Inferior parietal cortex (tissue), 1 donor: ENCODE results near the gene SHC1.

Experiments used
- DNase-seq: peaks from one replicate; pipeline ENCODE4 v3.0.0-alpha.2; 2016; ENCODE audit errors: extremely low spot score

The SHC1 gene, protein sequence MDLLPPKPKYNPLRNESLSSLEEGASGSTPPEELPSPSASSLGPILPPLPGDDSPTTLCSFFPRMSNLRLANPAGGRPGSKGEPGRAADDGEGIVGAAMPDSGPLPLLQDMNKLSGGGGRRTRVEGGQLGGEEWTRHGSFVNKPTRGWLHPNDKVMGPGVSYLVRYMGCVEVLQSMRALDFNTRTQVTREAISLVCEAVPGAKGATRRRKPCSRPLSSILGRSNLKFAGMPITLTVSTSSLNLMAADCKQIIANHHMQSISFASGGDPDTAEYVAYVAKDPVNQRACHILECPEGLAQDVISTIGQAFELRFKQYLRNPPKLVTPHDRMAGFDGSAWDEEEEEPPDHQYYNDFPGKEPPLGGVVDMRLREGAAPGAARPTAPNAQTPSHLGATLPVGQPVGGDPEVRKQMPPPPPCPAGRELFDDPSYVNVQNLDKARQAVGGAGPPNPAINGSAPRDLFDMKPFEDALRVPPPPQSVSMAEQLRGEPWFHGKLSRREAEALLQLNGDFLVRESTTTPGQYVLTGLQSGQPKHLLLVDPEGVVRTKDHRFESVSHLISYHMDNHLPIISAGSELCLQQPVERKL

DNA sequence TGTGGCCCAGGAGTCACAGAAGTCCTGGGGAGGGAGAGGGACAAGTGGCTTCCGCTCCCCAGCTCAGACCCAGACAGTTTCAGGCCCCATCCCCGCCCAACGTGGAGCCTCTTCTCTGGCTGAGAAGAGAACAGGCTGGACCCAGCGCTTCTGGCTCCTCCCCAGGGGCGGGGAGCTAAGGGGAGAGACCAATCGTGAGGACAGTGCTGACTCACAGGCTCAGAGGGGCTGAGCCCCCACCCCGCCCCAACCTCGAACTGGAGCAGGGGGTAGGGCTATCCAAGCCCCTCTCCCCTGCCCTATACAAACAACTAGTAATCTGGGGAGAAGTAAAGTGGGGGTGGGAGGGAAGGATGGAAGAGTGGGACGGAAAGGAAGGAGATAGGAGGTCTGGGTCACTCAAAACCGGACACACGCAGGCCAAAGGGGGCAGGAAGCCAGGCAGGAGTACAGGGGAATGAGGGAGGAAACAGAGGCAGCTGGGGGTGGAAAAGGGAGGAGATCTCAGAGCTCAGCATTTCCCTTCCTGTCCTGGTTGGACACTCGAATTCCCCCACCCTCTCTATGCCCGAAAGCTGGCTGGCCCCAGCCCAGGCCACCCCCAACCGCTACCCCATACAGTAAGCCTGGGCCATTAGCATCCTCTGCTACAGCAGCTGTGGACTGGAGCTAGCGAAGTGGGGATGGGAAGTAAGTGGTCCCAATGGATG lies at the start of gene SHC1:
TSS of gene SHC1 (minus strand) at position 117 of the 710 bp plus-strand sequence. CDS start 221 bp downstream, outside the sequence.
- DNase-seq = peak; percentile 84

DNA sequence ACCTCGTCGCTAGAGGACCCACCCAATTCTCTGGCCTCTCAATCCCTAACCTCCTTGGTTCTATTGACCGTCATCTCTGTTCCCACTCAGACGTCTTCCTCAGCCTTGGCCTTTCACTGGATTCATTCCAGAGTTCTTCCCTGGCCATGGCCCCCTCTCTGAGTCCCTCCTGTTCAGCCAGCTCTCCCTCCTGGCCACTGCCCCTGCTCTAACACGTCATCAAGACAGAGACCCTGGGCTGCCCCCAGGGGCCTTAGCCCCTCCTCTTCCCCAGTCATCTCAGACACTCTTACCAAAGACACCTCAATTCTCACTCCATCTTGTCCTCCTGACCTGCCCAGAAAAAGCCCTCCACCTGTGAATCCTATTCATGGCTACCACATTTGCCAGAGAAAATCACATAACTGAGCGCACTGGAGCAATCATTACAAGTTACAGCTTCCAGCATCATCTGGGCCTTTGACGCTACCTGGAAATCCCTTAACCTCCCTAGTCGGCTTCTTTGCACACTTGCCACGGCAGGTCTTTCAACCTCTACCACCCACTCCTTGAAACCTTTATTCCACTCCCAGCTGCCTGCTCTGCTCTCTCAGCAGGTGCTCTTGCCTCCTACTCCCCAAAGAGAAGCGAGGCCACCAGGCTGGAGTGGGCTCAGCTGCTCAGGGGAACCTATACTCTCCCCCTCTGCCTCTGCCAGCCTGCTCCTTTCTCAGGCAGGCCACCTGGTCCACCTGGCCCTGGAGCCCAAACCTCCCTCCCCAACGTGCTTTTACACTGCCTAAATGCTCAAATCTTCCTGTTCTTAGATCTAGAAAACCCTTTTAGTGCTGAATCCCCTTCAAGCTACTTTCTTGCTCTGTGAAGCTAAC lies 49.1 kb upstream of the SHC1 start:
- DNase-seq = no peak

DNA sequence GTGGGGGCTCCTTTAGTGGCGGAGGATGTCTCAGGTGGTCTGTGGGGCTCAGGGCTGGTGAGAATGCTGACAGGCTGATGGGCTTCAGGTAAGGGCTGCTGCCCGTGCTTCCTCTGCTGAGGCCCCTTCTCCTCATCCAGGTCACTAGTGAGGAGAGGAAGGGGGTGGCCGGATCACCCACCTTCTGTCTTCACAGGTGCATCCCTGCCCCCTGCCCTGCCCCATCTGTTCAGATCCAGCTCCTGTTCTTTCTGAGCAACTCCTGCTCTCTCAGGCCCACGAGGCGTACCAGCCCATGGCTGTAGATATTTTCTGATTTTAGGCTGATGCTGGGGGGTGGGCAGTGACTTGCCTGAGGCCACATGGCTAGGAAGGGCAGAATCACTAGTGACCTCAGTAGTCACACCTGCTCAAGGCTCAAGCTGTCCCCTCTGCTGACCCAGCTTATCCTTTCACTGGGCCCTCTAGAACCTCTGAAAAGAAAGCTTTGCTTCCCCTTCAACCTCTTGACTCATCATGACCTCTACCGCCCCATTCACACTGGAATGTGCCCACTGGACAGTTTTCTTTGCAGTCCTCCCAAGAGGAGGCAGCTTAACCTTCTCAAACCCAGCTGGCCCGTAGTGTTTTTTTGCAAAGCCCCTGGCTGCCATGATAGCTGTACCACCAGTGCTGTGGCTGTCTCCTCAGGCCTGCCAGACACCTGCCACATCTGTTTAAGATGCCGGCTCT lies 48.2 kb upstream of the SHC1 start:
- DNase-seq = no peak

DNA sequence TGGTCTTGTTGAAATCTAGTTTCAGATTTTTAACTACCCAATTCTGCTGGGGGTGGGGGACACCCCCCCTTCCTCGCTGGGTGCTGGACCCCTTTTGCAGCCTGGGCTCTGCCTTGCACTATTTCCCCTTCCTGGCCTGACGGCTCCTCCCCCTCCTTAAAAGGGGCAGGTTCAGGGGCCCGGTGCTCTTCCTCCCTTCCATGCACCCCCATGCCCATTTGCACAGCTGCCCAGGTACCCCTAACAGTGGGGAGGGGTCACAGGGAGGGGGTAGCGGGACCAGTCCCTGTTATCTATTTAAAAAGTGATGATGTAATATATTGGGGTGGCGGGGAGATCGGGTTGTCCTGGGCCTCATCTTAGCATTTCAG lies 47.4 kb upstream of the SHC1 start:
- no peak for DNase-seq

DNA sequence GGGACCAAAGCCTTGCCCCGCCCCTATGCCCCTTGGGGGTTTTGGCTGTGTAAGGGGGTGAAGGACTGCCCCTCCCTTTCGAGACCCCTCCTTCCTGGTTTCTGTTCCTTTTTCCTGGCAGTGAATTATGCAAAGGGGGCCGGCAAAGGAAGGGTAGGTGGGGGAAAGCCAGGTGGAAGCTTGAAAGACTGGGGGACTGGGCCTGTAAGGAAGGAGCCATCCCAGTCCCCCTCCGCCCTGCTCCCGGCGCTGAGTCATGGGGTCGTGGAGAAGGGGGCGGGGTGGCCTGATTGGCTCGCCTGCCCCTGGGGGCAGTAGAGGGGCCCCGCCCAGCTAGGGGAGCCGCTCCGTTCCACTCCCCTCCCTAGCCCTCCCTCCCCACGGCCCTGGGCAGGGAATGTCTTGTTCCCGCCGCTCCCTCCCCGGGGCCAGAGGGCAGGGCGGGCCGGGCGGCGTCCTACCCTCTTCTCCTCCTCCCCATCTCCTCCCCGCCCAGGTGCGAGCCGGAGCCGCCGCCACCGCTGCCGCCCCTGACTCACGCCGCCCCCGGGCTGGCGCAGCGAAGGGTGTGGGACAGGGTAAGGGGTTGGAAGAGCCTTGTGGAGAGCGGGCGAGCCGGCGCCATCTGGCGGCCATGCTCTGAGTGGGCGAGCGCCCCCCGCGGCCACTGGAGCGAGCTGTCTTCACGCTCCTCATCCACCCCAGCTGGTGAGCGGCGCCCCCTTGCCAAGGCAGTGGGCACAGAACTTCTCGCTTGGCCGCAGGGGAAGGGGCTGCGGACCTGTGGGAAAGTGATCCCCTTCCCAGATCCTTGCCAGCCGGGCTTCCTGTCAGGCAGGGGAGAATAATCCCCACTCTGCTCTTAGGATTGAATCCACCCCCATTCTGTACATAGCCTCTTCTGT lies 46.7 kb upstream of the SHC1 start:
- DNase-seq = peak; percentile 84

DNA sequence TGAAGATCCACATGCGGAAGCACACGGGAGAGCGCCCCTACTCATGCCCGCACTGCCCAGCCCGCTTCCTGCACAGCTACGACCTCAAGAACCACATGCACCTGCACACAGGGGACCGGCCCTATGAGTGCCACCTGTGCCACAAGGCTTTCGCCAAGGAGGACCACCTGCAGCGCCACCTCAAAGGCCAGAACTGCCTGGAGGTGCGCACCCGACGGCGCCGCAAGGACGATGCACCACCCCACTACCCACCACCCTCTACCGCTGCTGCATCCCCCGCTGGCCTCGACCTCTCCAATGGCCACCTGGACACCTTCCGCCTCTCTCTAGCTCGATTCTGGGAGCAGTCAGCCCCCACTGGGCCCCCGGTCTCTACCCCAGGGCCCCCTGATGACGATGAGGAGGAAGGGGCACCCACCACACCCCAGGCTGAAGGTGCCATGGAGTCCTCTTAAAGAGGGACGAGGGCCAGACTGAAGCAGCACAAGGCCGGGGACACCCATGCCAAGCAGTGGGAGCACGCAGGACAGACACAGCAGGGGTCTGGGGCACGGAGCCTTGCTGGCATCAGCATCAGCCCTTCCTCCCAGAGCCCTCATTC lies 45.8 kb upstream of the SHC1 start:
- no peak for DNase-seq

DNA sequence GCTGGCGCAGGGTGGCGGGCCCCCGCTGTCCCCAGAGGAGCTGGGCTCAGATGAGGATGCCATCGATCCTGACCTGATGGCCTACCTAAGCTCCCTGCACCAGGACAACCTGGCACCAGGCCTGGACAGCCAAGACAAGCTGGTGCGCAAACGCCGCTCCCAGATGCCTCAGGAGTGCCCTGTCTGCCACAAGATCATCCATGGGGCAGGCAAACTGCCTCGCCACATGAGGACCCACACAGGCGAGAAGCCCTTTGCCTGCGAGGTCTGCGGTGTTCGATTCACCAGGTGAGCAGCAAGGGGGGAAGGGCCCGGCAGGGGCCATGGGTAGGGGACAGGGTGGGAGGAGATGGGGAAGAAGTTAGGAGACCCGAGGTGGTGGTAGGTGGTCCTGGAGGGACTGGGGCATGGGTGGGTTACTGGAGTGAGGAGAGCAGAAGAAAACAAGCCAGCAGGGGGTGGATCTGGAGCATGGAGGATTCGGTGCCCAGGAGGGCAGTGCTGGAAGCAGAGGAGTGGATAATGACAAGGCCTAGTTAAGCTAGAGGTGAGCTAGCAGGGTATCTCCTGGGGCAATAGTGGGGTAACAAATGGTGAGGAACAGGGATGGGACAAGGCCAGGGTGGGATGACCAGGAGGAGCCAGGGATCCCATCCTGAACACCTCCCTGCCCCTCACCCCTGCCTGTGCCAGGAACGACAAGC lies 45.1 kb upstream of the SHC1 start:
- no peak for DNase-seq

DNA sequence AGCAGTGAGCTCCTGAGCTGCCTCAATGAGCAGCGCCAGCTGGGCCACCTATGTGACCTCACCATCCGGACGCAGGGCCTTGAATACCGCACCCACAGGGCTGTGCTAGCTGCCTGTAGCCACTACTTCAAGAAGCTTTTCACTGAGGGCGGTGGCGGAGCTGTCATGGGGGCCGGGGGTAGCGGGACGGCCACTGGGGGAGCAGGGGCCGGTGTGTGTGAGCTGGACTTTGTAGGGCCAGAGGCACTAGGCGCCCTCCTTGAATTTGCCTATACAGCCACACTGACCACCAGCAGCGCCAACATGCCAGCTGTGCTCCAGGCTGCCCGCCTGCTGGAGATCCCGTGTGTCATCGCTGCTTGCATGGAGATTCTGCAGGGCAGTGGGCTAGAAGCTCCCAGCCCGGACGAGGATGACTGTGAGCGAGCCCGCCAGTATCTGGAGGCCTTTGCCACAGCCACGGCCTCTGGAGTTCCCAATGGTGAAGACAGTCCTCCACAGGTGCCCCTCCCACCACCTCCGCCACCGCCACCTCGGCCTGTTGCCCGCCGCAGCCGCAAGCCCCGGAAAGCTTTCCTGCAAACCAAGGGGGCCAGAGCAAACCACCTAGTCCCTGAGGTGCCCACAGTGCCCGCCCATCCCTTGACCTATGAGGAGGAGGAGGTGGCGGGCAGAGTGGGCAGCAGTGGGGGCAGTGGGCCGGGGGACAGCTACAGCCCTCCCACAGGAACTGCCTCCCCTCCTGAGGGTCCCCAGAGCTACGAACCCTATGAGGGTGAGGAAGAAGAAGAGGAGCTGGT lies 44.4 kb upstream of the SHC1 start:
- no peak for DNase-seq

DNA sequence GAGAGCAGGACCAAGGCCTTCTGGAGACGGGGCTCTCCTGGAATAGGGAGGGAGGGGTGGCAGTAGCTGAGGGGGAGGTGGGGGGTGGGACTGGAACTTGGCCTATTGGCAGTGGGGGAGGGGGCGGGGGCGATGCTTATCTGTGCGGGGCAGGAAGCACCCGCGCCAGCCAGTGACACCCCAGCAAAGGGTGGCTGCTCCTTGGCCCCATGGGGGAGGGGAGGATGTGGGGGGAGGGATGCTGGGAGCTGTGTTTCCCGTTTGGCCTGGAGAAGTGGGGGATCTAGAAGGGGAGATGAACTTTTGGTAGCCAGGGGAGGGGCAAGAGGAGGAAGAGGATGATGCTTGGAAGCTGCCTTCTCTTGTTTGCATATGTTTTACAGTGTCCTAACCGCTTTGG lies 43.1 kb upstream of the SHC1 start:
- DNase-seq = no peak

DNA sequence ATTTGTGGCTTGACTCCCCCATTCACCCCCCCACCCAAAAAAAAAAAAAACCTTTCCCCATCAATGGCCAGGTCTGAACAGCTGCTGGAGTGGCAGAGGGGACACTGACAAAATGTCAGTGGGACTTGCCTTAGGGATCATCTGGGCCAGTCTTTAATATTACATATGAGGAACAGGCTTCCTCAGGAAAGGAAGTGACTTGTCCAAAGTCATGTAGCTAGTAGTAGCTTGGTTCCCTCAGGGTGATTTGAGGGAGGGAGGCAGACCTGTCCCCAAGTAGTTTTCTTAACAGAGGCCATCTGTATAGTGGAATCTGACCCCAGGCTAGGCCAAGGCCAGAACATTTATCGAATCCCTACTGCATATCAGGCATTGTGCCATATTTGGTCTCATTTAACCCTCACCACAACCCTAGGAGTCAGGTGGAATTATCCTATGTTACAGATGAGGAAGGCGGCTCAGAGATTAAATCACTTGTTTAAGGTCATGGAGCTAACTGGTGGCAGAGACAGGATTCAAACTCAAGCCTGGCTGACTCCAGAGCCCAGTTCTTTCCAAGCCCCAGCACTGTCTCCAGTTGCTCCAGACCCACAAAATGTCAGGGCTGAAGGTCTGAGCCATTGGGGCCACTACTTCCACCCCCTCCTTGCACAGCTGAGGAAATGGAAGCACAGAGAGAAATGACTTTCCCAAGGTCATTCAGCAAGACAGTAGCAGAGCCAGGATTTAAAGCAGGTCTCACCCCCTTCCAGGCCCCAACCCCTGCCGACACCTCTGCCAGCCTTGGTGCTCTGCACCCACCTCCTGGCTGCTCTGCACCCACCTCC lies 42.4 kb upstream of the SHC1 start:
- no peak for DNase-seq

DNA sequence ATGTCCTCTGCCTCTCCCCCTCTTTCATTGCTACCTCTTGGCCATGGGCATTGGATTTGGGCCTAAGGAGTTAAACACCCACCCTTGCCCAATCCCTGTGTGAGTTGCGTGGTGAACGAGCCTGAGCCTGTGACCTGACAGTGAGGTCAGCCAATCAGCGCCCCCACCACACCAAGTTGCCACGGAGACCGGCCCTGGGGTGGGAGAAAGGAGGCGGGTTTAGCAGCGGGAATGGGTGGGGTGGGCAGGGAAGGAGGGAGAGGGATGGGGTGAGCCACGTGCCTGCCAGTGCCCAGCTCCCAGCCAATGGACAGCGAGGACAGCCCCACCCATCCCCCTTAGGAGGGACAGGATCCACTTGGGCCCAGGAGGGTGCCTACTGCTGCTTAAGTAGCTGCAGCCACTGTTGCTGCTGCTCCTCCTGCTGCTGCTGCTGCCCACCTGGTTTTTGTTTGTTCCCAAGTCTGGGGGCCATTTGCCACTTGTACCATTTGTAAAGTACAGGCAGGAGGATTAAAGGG lies 41.5 kb upstream of the SHC1 start:
- DNase-seq = peak; percentile 60

DNA sequence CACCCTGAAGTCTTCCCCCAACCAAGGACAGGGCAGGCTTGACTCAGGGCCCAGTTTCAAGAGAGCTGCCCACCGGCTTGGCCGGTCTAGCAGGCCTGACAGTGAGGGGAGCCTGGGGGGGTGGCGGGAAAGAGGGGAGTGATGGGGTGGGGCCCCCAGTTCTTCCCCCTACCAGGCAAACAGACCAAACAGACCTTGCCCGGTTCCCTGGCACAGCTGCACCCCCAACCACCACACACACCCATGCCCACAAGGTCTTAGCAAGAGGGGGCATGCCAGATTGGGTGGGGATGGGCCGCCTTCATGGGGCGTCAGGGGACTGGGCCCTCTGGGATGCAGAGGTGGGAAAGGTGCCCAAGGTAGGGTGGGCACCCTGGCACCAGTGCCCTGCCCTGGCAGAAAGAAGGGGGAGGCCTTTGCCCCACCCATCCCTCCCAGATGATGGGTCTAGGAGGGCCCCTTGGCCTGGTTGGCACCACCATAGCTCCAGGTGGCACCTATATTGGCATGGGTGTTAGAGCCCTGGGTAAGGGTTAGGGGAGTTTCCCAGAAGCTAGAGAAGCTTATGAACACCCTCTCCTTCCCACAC lies 41.0 kb upstream of the SHC1 start:
- DNase-seq = no peak

DNA sequence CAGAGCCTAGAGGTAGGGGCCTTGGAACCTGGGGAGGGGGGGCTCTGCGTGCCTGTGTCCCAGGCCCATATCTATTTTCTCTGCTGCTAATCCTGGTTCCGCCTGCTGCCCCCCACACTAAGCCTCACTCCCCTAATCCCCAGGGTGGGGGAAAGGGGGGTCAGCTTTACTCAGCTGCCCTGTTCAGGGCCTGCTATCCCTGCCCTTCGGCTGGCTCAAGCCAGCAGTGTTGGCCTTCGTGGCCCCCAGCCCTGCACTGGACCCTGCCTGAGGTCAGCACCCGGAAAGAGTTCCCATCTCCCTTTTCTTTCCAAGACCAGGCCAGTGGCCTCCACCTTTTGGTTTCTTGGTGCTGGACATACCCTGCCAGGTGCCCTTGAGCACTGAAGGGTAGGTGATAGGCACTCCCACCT lies 40.5 kb upstream of the SHC1 start:
- no peak for DNase-seq

DNA sequence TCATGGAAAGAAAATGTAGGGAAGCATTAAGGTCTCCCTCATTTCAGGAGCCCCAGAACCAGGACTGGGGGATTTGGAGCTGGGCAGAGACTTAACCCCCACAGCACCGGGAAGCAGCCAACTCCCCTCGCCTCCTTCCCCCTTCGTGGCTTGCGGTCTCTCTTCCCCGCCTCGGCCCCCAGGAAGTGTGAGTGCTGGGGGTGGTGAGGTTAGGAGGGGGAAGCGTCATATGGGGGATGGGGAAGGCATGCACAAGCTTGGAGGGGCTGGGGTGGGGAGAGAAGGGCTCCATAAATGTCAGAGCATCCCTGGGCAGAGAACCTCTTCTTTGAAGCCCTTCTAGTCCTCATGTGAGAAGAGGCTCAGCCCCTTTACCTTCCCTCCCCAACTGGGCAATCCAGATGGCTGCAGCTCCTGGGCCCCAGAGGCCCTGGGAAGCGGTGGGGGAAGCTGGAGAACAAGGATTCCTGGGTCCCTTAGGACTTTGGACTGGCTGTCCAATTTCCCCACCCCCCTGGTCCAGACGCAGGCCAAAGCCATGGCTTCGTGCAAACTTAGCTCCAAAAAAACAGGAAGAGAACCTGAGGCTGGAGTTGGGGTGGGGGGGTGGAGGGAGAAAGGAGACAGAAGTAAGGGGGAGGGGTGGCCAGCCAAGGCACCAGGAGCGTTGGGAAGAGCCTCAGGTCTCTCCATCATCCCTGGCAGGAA lies 39.8 kb upstream of the SHC1 start:
- DNase-seq = no peak

DNA sequence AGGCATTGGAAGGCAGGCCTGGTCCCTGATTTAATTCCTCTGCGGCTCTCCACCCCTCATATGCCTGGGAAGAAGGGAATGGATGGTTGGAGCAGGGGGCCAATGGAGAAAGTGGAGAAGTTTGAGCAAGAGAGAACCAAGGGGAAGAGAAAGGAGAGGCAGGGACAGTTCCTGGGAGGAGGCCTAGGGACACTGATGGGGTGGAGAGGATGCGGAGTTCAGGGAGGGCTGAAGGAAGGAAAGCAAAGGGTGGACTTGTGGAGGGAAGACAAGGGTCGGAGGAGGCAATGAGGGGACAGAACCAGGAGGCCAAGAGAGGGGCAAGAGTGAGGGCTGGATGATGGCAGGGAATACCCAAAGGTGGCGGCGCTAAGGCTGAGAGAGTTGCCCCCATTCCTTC lies 39.2 kb upstream of the SHC1 start:
- DNase-seq = no peak

DNA sequence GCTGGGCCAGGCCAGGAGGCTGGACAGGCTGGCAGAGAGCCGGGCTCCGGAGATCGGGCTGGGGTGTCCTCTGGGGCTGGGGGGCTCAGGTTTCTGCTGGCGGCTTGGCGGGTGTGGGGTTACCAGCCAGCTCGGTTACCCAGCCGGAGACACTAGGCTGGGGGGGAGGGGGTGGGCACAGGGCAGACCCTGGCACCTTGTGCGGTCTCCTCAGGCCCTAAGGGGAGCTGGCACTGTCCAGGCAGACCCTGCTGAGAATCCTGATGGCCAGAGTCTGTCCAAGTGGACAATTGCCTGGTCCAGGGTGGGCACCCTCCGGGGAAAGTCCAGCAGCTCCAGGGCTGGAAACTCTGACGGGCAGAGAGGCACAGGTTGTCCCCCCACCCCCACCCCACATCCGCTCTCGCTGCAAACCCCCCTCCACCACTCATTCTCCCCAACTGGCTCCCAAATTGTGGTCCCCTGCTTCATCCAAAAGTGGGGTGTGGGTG lies 38.7 kb upstream of the SHC1 start:
- no peak for DNase-seq
